GM19455 (cell line): ENCODE results near the gene SLC15A2.
"Not testable (repeated sequence)": the region's sequence is repeated elsewhere in the genome, so short reads cannot be mapped to it uniquely, and the experiment has no call there.

Source experiments
- ATAC-seq: cut with Tn5 transposase; IDR thresholded peaks from one replicate; pipeline ENCODE4 v1.9.1; 2021; ENCODE audit not compliant: unreplicated experiment

SLC15A2 gene, protein sequence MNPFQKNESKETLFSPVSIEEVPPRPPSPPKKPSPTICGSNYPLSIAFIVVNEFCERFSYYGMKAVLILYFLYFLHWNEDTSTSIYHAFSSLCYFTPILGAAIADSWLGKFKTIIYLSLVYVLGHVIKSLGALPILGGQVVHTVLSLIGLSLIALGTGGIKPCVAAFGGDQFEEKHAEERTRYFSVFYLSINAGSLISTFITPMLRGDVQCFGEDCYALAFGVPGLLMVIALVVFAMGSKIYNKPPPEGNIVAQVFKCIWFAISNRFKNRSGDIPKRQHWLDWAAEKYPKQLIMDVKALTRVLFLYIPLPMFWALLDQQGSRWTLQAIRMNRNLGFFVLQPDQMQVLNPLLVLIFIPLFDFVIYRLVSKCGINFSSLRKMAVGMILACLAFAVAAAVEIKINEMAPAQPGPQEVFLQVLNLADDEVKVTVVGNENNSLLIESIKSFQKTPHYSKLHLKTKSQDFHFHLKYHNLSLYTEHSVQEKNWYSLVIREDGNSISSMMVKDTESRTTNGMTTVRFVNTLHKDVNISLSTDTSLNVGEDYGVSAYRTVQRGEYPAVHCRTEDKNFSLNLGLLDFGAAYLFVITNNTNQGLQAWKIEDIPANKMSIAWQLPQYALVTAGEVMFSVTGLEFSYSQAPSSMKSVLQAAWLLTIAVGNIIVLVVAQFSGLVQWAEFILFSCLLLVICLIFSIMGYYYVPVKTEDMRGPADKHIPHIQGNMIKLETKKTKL

GRCh38 chr3:121894301-121894990 lies at the start of gene SLC15A2:
Gene SLC15A2 (plus strand): TSS chr3:121894401. CDS start chr3:121894477, 76 bp downstream.
- ATAC-seq, result no peak

- no peak for ATAC-seq
These were observed 49.3 kb upstream of the SLC15A2 start for GRCh38 chr3:121844892-121845291.

DNA sequence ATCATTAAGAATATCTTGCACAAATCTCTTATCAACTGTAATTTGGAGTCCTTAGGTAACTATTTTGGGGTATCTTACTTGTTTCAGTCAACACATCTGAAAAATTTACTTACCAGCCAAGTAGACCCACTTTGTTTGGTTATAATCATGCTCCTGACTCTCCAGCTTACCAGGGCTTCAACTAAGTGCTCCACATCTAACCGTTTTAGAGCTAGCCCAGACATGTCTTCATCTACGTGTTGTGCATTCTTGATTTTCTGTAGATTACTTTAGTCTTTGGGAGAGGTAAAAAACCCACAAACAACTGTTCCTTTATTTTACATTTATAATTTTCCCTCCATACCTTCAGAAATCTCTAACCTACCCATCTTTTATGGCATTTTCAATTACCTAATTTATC lies 41.9 kb upstream of the SLC15A2 start:
- ATAC-seq, result no peak

DNA sequence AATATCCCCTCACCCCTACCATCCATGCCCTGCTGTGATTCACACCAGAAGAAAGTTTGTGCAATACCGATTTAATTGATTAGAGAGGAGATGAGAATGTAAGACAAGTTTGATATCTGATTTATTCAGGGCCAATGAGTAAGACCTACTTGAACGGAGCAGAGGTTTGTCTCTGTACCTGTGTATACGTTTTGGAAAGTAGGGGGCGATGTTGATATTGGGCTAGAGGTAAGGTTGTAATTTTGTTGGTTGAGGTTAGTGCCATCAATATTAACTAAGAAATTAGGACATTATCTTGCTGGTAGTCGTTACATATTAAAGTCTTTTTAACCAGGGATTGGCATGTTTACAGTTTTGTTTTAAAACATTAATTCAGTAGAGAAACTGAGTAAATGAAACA lies 38.6 kb upstream of the SLC15A2 start:
- no peak for ATAC-seq

- ATAC-seq, result not testable (repeated sequence)
These were observed 36.4 kb upstream of the SLC15A2 start for GRCh38 chr3:121857778-121858177.

DNA sequence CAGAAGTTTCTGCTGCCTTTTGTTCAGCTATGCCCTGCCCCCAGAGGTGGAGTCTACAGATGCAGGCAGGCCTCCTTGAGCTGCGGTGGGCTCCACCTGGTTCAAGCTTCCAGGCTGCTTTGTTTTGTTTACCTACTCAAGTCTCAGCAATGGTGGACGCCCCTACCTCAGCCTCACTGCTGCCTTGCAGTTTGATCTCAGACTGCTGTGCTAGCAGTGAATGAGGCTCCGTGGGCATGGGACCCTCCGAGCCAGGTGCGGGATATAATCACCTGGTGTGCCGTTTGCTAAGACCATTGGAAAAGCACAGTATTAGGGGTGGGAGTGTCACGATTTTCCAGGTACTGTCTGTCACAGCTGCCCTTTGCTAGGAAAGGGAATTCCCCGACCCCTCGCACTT lies 31.0 kb upstream of the SLC15A2 start:
- ATAC-seq, result not testable (repeated sequence)

- no peak for ATAC-seq
These were observed 30.4 kb upstream of the SLC15A2 start for GRCh38 chr3:121863801-121864200.

GRCh38 chr3:121869736-121870135 lies 24.5 kb upstream of the SLC15A2 start:
- ATAC-seq, result no peak

GRCh38 chr3:121870717-121871116 lies 23.5 kb upstream of the SLC15A2 start:
- no peak for ATAC-seq

DNA sequence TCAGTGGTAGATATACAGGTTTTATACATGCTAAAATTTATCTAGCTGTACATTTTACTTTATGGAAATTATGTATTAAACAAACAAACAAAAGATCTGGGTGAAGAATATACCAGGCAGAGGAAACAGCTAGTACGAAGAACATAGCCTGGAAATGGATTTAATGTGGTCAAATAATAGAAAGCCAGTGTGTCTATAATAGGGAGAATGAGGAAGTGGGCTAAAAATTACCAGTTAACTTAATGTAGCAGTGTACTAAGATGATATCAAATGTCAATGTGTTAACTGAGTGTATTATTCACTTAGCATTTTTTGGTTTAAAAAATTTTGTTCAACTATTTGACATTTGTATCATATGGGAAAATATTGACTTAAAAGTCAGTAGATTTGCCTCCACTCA lies 22.8 kb upstream of the SLC15A2 start:
- ATAC-seq, result no peak

DNA sequence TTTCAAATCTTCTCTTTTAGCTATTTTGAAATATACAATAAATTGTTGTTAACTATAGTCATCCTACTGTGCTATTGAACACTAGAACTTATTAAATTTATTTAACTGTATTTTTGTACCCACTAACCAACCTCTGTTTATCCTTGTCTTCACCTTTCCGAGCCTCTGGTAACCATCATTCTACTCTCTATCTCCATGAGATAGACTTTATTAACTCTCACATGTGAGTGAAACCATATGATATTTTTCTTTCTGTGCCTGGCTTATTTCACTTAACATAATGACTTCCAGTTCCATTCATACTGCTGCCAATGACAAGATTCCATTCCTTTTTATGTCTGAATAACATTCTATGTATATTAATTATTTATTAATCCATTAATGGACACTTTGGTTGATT lies 15.8 kb upstream of the SLC15A2 start:
- ATAC-seq, result no peak

- ATAC-seq, result no peak
These were observed 10.7 kb upstream of the SLC15A2 start for GRCh38 chr3:121883507-121883906.

GRCh38 chr3:121885386-121885785 lies 8.8 kb upstream of the SLC15A2 start:
- no peak for ATAC-seq

GRCh38 chr3:121895121-121895520 lies 920 bp downstream of the SLC15A2 start:
- ATAC-seq, result no peak

DNA sequence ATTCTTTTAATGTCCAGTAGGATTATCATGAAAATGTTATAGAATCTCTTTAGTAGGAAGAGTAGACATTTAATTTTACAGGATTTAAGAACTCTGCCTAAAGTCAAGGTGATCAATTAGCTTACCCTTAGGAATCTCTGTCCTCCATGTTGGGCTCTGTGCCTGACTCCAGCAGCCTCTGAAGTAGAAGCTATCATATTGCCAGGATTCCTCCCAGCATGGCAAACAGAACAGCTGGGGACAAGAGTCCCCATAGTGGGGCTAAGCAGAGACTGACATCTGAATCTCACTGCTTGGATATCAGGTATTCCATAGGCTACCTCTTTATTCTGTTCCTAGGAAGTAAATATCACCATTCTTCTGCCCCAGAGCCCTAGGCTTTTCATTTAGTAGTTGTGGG lies 1.5 kb downstream of the SLC15A2 start:
- no peak for ATAC-seq

- no peak for ATAC-seq
These were observed 2.6 kb downstream of the SLC15A2 start for GRCh38 chr3:121896823-121897222.

- no peak for ATAC-seq
These were observed 3.1 kb downstream of the SLC15A2 start for GRCh38 chr3:121897296-121897695.

DNA sequence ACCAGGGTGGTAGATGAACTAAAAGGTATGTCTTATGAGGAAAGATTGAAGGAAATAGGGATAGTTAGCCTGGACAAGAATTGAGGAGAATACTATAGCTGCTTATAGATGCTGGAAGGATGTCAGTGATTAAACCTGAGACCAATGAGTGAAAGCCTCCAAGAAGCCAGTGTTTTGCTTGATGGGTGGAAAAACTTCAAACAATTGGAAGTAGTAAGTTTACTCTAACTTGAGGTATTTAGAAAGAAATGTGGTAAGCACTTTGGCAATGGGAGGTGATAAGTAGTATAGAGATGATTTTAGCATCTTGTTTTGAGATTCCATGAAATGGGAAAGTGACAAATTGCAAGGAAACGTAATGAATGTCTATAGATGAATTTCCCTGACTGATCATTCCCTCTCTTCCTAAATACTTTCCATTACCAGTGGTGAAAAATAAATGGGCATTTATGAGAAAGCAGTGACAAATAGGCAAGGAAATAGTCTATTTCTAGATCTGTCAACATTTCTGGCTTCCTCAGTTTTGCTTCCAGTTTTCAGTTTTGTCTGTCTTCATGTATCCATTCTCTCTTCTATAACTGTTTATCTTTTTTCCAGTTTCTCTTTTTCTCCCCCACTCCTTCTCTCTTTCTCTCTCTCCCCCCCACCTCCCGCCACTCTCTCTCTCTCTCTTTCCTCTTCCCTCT lies 19.2 kb downstream of the SLC15A2 start:
- no peak for ATAC-seq

DNA sequence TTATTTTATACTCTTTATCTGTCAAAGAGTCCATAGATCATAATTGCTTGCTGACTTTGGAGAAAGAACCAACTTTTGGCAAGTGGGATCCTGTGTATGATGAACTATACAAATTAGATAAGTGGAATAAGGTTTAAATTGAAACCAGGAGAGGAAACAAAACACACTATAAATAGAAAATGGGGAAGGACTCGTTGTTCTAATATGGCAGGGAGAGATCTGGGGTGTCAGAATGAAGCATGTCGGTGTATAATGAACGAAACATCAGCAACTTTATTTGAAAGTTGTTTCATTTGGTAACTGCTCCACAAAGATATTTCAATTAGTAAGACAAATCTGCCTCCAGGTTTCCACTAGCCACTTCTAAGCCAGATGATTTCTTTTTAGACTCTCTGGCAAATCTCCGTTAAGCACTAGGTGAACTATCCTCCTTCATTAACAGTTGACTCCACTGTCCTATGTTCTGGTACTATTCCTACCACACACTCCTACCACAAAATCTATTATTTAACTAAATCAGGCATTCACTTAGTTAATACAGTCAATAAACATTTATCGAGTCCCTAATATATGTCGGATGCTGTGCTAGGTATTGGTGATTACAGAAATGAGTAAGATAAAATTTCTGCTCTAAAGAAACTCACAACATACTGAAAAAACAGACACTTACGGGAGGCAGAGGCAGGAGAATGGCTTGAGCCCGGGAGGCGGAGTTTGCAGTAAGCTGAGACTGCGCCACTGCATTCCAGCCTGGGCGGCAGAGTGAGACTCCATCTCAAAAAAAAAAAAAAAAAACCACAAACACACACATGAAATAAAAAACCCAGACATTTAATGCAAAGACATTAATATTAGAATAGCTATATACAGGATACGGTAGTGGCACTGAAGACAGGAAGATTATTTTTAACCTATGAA lies 20.1 kb downstream of the SLC15A2 start:
- no peak for ATAC-seq

DNA sequence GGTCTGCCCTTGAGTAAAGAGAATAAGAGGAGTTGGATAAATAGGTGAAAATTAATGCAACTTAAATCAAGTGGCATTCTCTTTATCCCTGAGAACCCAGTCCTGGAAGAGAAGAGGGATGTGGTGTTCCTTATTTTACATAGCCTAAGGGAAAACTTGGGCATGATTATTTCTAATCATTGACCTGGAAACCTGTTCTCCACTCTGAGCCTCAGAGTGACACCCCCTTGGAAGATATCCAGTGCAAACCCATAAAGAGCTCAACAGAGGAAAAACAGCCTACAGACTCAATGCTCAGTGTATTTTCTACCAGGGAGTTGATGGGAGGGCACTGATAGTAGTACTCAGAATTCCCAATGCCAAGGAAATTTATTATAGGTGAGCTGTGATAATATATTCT lies 22.0 kb downstream of the SLC15A2 start:
- no peak for ATAC-seq
